ENCODE measurements around the gene TSPOAP1.
A peak's percentile ranks its signal among the peaks of the same experiment; 100 is the strongest.
"Not testable (repeated sequence)": the region's sequence is repeated elsewhere in the genome, so short reads cannot be mapped to it uniquely, and the experiment has no call there.

TSPOAP1 gene

GRCh38 chr17:58362368-58363014 is 33.9 kb upstream of the TSPOAP1 start:
- no peak for DNase-seq

GRCh38 chr17:58360296-58361063 is 31.9 kb upstream of the TSPOAP1 start:
- DNase-seq = no peak

- no peak for DNase-seq
Measured at GRCh38 chr17:58358408-58359172, 30.0 kb upstream of the TSPOAP1 start.

- no peak for DNase-seq
Measured at GRCh38 chr17:58357312-58358297, 29.0 kb upstream of the TSPOAP1 start.

GRCh38 chr17:58356231-58356630 is 27.6 kb upstream of the TSPOAP1 start:
- no peak for DNase-seq

GRCh38 chr17:58354541-58355216 is 26.1 kb upstream of the TSPOAP1 start:
- no peak for DNase-seq

GRCh38 chr17:58353389-58353825 is 24.8 kb upstream of the TSPOAP1 start:
- DNase-seq = no peak

- peak in 1 of 2 experiments; percentile 39 for DNase-seq
Measured at GRCh38 chr17:58352596-58353388, 24.2 kb upstream of the TSPOAP1 start.

- DNase-seq = peak; percentile 96 to 98
Measured at GRCh38 chr17:58351831-58352595, 23.4 kb upstream of the TSPOAP1 start, which contains the start of gene SUPT4H1. TSS of gene SUPT4H1 (minus strand) at chr17:58352201. CDS start at chr17:58352135, 66 bp downstream.

GRCh38 chr17:58351182-58351581 is 22.6 kb upstream of the TSPOAP1 start:
- DNase-seq = no peak

- no peak for DNase-seq
Measured at GRCh38 chr17:58348038-58348437, 19.4 kb upstream of the TSPOAP1 start.

- DNase-seq = no peak
Measured at GRCh38 chr17:58345500-58345899, 16.9 kb upstream of the TSPOAP1 start.

- DNase-seq = no peak
Measured at GRCh38 chr17:58344791-58345157, 16.2 kb upstream of the TSPOAP1 start.

- DNase-seq = no peak
Measured at GRCh38 chr17:58344047-58344790, 15.6 kb upstream of the TSPOAP1 start.

- no peak for DNase-seq
Measured at GRCh38 chr17:58343131-58343530, 14.5 kb upstream of the TSPOAP1 start.

- no peak for DNase-seq
Measured at GRCh38 chr17:58341861-58342475, 13.4 kb upstream of the TSPOAP1 start.

GRCh38 chr17:58341136-58341860 is 12.7 kb upstream of the TSPOAP1 start:
- not testable (repeated sequence) for DNase-seq

- no peak for DNase-seq
Measured at GRCh38 chr17:58340405-58340876, 11.8 kb upstream of the TSPOAP1 start.
